SW480 (cell line): ENCODE measurements around the gene AMFR.

Experiments used
- DNase-seq: peaks from one replicate; pipeline ENCODE4 v3.0.0-alpha.2; 2016; ENCODE audit warnings: low spot score

AMFR gene

GRCh38 chr16:56362706-56363105, 62.6 kb downstream of the AMFR start:
- no peak for DNase-seq

- DNase-seq: no peak
Observed at GRCh38 chr16:56362057-56362655, 63.2 kb downstream of the AMFR start.

- no peak for DNase-seq
Observed at GRCh38 chr16:56360117-56361008, 65.0 kb downstream of the AMFR start.

- DNase-seq: no peak
Observed at GRCh38 chr16:56357765-56358322, 67.5 kb downstream of the AMFR start.

- DNase-seq: no peak
Observed at GRCh38 chr16:56357241-56357764, 68.0 kb downstream of the AMFR start.

- DNase-seq: peak; percentile 83
Observed at GRCh38 chr16:56356276-56357240, 68.8 kb downstream of the AMFR start.

- no peak for DNase-seq
Observed at GRCh38 chr16:56355786-56356275, 69.5 kb downstream of the AMFR start.

- no peak for DNase-seq
Observed at GRCh38 chr16:56355221-56355620, 70.1 kb downstream of the AMFR start.

- DNase-seq: no peak
Observed at GRCh38 chr16:56354746-56355145, 70.6 kb downstream of the AMFR start.

- no peak for DNase-seq
Observed at GRCh38 chr16:56354016-56354415, 71.3 kb downstream of the AMFR start.

GRCh38 chr16:56353054-56353921, 72.1 kb downstream of the AMFR start:
- no peak for DNase-seq

GRCh38 chr16:56352351-56353053, 72.8 kb downstream of the AMFR start:
- no peak for DNase-seq

- no peak for DNase-seq
Observed at GRCh38 chr16:56351481-56351880, 73.9 kb downstream of the AMFR start.

- no peak for DNase-seq
Observed at GRCh38 chr16:56350491-56351405, 74.6 kb downstream of the AMFR start.

GRCh38 chr16:56349711-56350161, 75.6 kb downstream of the AMFR start:
- DNase-seq: no peak

GRCh38 chr16:56349086-56349415, 76.3 kb downstream of the AMFR start:
- DNase-seq: no peak

GRCh38 chr16:56348168-56349085, 76.9 kb downstream of the AMFR start:
- no peak for DNase-seq

- no peak for DNase-seq
Observed at GRCh38 chr16:56347670-56348069, 77.7 kb downstream of the AMFR start.
